ENCODE data around the gene ASB4.

Gene ASB4

DNA sequence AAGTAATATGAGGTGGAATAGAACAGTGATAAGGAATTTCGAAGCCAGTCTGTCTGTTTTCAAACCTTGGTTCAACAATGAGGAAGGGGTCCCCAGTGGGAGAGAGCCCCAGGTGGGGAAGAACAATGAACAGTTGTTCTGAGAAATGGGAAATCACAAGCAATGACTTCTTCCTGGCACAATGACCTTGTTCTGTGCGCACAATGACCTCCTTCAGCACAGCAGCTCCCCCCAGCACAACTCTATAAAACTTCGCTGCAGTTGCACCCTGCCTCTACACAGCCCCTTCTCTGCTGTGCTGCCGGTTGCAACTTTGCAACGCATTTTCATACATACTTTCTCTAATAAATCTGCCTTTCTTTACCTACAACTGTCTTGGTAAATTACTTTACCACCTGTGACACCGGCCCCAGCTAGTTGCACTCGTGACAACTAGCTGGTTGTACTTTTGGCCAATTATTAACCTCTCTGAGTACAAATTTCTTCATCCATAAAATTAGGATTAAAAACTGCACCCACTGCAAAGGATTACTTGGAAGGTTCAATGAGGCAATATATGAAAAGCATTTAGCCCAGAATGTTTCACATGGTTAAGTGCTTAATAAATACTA, 40.5 kb downstream of the ASB4 start:
- no peak for ATAC-seq

DNA sequence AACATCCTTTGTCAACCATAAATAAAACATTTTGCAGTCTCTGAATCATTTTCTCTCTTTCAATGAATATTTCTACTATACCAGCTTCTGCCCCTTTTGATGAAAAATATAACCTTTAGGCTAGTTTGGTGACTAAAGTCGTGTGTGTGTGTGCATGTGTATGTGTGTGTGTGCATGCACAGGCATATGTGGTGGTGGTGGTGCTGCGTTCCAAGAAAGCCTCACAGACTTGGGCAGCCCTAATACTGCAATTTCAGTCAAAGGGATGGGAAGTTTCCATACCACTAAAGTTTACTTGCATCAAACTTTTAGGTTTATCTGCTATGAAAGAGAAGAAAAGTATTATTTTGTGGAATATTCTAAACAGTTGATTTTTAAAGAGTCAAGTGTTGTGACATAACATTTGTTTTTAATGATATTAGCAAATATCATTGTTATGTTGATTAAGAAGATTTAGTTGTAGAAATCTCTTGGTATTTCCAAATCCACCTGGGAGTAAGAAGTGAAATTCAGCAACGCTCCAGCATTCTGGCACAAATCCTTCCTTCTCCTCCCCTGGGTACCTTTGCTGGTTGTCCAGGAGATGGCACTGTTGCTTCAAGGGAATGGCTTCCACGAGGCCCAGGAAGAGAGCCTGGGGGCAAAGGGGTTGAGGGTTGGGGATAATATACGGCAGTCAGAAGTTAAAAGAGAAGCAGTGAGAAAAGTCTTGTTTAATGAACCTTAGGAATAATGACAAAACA, 41.5 kb downstream of the ASB4 start:
- no peak for ATAC-seq

DNA sequence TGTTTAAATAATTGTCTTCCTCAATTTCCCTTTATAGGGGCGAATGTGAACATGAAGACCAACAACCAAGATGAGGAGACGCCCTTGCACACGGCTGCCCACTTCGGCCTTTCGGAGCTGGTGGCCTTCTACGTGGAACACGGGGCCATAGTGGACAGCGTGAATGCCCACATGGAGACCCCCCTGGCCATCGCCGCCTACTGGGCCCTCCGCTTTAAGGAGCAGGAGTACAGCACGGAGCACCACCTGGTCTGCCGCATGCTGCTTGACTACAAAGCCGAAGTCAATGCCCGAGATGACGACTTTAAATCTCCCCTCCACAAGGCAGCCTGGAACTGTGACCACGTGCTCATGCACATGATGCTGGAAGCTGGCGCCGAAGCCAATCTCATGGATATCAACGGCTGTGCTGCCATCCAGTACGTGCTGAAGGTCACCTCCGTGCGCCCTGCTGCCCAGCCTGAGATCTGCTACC, 42.1 kb downstream of the ASB4 start:
- no peak for ATAC-seq

DNA sequence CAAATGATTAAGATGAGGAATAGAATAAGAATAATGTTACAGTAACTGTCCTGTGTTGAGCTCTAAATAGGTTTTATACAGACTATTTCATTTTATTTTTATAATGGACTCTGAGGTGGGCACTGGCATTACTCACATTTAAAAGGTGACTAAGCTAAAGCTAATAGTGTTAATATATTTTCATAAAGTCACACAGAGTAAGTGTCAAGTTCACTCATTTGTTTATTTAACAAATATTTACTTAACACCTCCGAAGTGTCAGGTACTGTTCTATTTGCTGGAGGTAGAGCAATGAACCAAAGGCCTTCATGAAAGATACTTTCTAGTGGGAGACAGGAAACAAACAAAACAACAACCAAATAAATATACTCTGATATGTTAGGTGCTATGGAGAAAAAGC, 44.0 kb downstream of the ASB4 start:
- no peak for ATAC-seq

DNA sequence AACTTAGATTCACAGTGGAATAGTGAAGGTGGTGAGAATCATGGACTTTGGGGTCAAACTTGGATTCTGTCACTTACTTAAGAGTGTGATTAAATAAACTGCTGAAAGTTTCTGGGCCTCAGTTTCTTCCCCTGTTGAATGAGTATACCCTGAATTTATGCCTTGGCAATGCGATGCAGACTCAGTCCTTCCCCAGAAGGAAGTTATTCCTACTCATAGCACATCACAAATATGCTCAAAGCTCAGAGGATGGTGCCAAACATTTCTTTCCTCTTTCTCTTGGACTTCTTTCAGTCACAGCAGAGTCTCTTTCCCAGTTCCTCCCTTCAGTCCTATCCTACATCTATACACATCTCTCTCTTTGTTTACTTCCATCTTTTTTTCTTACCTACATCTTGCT, 45.1 kb downstream of the ASB4 start:
- ATAC-seq: no peak

DNA sequence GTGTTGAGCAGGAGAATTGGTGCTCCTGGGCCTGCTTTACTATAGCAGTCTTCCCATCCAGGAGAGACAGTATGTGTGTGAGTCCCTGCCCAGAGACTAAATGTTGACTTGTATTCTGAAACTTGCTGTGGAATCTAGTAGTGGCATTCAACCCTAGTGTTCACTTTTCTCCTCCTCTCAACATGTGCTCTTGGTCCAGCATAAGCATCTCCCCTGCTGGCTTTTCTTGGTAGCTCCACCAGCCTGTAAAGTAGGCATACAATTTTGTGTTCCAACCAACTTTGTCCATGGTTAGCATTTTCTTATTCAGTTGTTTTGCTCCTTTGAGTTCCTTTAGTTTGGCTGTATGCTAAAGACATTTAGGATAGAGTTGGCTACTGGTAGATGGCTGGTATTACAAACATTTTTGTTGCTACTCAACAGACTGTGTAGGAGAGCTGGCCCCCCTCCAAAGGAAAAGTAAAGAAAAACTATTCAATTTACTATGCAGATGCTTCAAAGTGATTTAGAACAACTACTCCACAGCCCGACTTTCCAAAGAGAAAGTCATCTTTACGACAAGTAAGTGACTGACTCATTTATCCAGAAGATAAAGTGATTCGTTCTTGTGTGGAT, 46.0 kb downstream of the ASB4 start:
- no peak for ATAC-seq

DNA sequence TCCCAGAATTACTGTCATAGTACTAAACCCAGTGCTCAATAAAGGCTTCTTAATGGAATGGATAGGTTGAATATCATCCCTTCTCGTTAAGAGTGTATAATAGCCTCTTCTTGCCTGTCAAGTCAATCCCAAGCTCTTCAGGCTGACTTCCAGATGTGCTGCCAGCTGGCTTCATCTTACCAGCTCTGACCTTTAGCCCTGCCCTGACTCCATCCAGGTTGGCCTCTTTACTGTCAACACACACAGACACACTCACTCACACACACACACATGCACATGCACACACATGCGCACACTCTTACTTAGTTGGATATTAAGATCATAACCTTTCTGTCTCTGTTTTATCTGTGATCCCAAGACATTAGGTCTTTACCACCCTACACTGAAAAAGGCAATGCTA, 49.1 kb downstream of the ASB4 start:
- no peak for ATAC-seq

DNA sequence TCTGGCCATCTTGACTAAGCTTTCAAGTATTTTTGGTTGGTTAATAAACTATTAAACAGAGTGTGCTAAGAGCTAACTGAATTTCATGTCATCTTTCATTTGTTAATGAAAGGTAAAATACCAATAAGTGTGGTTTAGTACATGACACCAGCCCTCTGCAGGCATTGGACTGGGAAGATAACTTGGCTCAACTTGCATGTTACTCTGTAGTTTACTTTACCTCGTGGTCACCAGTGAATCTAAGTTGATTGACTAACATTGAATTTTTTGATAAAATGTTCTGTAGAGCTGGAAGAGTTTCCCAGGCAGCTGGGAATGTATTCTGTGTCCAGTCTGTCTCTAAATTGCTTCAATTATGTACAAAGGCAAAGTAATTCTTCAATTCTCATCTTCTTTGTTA, 49.9 kb downstream of the ASB4 start:
- ATAC-seq: no peak

DNA sequence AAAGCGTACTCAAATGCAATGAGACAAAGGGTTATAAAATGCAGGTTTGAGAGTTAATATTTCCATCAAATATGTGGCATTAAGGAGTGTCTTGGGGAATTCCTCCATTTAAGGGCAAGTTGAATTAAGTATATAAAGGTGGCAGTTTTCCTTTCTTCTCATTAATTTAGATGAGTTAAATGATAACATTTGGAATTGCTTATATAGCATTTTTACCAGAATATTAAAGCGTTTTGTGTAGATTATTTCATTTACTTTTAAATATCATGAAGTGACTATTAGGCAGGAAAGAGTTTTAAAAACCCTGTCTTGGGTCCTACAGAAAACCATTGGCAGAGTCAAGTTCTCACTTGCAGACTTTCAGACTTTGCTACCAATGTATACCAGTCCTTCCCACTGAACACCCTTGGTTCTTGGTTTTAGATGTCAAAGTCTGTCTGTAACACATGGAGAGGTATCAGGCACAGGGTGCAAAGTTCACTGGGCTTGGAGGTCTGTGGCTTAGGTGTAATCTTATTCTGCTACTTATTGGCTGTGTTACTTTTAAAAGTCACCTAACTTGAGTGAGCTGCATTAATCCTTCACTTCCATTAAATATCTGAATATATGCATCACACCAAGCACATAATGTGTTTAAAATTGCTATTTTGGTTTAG, 51.0 kb downstream of the ASB4 start:
- ATAC-seq: no peak

DNA sequence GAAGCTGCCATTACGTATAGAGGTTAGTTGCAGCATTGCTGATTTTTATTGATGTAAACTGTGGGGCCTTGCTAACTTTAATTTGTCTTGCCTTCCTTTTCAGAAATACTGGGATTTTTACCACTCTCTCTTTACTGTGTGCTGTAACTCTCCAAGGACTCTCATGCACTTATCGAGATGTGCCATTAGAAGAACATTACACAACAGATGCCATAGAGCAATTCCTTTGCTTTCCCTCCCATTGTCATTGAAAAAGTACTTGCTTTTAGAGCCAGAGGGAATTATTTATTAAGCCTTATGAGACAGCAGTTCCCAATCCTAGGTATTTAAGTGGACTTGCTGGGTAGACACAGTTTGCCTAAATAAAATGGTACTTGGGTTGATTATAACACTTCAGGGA, 51.7 kb downstream of the ASB4 start:
- ATAC-seq: no peak

DNA sequence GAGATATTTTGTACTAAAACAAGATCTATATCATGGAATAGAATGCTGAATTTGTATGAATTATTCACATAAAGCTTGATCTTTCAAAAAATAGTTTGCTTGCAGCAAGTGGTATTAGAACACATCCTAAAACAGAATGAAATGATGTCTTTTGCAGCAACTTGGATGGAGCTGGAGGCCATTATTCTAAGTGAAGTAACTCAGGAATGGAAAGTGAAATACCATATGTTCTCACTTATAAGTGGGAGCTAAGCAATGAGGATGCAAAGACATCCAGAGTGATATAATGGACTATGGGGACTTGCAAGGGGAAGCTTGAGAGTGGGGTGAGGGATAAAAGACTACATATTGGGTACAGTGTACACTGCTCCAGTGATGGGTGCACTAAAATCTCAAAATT, 53.7 kb downstream of the ASB4 start:
- no peak for ATAC-seq

DNA sequence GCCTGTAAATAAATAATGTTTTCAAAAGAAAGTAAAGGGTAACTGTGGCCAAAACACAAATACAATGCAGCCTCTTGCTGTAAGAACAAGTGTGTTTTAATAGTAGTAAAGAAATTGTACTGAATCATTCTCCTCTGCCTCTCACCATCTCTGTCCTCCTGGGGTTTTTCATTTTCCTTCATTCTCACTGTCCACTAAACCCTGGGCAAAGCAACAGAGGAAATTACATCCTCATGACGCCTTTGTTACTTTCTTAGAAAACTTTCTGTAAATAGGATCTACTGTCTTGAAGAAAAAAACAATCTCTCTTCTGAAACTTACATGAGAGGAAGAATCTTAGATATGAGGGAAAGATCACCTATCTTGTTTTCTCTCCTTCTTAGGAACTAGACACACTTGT, 54.6 kb downstream of the ASB4 start:
- no peak for ATAC-seq

DNA sequence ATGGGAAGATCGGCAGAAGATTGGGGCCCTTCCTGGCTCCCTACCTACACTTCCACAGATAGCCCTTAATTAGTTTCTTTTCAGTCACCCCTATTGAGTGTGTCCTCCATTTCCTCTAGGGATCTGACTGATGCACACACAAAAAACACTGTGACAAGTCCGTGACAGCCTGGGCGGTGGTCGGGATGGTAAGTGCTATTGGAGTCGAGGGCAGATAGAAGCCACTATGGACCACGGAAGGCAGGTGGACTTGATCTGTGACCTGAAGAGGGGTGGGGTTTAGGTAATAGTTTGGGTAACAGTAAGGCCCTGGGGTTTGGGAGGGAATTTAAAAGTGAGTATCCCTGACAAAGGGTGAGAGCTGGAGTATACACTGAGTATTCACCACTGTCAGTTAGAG, 57.6 kb downstream of the ASB4 start:
- ATAC-seq: no peak

DNA sequence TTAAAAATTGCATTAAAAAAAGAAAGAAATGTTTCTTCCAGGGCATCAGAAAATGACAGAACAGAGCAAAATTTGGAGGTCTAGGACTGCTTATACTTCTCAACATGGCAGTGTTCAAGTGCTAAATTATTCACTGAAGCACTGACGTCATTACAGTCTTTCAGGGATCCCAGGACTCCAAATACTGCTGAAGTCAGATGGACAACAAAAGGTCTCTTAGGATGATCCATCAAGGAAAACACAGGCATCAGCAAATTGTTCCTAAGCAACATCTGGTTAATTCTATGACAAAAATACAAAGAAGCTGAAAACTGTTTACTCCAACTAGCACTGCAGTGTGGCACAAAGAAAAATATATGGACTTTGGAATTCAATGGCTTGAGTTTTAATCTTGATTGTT, 58.4 kb downstream of the ASB4 start:
- no peak for ATAC-seq

DNA sequence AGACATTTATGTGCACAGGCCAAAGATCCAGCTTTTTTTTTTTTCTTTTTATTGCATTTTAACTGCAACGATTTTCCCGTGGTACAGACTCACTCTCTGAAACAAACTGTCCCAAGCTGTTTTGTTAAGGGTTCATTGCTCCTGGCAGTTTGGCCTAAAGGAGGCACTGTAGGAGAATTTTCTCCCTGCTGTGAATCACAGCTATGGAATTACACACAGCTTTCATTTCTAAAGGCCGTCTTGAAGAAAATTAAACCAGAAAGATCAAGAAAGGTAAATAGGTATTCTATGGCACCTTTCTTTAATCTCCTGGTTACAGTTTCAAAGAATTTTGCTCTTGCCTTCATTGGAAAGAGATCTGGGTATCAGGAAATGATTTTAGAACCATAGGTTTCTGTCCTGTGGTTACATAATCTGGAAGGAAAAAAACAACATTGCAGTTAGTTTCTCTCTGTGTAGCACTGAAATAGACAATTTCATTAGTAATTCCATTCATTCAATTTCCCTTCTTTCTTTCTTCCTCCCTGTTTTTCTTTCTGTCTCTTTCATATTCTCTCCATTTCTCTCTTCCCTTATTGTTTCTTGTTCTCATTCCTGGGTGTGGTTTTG, 59.4 kb downstream of the ASB4 start:
- ATAC-seq: no peak

DNA sequence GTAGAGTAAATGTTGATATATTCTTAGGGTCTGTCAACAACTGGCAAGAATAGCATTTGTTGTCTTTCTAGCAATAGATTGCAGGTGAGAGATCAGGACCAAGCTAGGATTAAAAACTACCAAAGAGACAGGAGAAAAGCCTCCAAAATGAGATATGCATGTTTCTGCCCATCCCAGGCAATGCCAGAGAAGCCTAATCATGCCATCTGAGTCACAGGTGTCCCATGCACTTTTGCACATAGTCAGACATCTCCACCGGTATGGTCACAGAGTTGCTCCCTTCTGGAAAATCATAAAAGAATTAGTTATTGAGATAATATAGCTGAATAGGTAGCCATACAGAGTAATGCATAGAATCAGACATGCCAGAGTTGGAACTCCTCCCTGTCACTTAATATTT, 59.9 kb downstream of the ASB4 start:
- ATAC-seq: no peak

DNA sequence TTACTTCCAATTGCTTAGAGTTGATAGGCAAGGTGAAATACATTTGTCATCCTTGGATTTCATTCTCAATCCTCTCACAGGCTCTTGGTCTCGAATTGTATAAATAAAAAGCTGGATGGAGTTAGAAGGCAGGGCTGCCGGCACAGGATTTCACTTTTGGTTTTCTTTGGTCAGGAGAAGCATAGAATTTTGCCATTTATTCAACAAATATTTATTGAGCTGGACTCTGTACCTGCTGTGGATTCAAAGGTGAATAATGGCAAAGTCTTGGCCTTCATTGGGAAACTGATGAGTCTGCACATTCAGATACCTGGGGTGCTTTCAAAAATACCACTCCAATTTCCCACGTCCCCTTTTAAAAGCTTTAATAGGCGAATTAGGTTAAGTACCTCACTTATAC, 60.9 kb downstream of the ASB4 start:
- no peak for ATAC-seq

DNA sequence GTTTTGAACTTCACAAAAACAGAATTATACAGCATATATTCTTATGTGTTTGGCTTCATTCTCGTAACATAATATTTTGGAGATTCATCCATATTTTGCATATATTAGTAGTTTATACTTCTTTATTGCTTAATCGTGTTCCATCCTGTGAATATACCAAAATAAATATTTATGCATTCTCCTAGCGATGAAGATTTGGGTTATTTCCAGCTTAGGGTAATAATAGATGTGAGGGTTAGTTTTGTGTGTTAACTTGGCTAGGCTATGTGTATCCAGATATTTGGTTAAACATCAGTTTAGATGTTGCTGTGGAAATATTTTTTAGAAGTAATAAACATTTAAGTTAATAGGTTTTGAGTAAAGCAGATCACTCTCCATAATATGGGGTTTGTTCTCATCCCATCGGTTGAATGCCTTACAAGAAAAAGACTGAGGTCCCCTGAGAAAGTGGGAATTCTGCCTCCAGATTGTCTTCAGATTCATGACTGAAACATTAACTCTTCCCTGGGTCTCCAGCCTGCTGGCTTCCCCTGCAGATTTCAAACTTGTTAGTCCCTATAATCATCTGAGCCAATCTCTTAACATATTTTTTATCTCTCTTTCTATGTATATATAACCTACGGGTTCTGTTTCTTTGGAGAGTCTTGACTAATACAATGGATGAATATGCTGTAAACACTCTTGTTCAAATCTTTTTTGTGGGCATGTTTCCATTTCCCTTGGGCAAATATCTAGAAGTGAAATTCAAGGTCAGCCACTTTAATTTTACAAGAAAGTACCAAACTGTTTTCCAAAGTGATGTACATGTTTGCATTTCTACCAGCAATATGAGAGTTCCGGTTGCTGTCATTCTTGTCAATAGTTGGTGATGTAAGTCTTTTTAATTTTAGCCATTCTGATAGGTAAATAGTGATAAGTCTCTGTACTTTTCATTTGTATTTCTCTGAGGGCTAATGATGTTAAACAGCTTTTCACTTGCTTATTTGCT, 61.9 kb downstream of the ASB4 start:
- ATAC-seq: no peak

DNA sequence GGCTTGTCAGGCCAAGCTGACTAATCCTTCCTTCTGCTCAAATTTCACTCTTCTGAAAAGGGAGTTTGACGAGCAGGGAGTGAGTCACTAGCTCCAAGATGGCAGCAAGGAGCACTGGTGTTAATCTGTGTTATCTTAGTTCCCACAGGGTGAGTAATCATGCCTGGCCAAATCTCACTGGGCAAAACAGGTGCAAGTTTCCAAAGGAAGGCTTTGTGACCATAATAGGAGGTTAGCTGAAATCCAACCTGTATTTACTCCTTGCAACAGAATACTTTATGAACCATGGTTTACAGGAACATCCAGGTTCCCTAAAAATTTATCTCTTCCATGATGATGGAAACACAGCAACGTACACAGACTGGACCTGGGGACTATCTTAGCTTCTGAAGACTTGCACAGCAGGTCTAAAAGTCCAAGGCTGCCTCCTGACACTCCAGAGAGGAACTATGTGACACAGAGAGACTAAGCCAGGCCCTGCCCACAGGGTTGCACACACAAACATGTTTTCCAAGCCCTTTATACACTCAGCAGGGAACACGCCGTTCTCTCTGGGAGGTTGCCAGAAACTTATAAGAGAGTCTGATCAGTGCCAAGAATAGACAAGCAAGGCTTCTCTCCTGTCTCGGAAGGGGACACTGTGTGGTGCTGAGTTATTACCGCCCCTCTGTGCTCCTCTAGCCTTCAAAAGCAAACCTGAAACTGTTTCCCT, 64.2 kb downstream of the ASB4 start:
- ATAC-seq: no peak

DNA sequence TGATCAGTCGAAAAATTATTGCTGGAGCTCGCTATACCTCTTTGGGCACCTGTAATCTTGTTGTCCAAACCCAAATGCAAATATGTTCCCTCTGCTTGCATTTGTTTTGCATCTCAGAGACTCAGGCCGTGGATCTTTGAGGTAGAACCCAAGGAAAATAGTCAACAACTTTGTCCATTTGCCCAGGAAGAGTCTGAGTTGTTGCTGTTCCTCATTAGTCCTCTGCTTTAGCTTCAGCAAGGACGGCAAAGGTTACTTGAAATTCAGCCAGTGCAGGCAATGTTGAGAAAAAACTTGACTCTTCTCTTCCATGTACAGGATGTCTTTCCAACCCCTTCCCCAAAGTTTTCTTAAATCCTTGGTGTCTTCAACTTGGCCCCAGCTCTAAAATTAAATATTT, 64.8 kb downstream of the ASB4 start:
- ATAC-seq: no peak
